HG02884 (cell line): ENCODE data around the gene PFN2.
"Not testable (repeated sequence)": the region's sequence is repeated elsewhere in the genome, so short reads cannot be mapped to it uniquely, and the experiment has no call there.

Experiments used
- ATAC-seq: cut with Tn5 transposase; IDR thresholded peaks from one replicate; pipeline ENCODE4 v1.9.1; 2021; ENCODE audit warnings: mild to moderate bottlenecking, moderate library complexity; ENCODE audit not compliant: unreplicated experiment

PFN2 gene

DNA sequence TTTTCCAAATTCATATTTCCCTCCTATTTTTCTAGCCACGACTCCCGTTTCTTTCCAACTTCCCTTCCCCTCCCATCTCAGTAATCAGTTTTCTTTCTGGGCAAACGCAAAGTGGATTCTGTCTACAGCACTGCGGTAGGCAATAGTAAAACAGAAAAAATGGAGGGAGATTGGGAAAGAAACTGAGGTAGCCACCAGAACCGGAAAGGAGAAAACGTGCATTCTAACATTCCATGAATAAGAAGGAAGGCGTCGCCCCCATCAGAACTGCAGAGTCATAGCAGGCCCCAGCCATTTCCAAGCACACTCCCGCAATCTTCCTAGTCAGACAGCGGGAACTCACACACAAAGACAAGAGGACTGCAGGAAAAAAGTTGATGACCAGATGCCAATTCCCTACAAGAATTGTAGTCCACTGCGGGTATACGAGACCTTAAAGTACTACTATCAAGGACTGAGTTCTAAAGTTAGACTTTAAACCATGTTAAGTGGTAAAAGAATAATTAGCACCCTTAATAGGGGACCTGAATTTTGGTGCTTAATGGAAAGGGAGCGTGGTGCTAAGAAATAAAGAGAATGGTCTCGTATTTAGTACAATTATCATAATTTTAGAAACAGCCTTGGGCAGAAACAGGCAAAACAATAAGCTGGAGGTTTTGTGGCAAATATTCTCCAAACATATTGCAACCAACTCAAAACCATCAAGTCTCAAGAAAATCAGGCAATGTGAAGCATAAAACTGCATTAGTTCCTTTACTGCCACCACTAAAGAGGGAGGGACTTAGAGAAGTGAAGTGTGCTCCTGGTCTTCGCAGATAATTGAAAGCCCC lies 1.4 kb downstream of the PFN2 start:
- ATAC-seq: peak; percentile 0

DNA sequence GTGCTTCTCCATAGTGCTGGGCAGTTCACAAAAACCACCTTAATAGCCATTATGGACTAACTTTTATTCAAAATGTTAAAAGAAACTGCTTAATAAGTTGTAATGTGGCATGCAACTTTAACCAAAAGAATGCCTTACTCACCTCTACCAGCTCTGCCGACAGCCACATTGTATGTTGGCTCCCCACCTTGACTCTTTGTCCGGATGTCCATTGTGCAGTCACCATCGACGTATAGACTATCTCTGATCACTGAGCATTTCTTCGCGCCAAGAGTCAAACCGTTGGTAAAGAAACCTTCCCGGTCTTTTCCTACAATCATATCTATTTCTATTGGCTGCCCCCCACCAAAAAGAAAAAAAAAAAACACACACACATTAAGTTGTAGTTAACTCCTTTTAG lies 2.5 kb downstream of the PFN2 start:
- no peak for ATAC-seq

DNA sequence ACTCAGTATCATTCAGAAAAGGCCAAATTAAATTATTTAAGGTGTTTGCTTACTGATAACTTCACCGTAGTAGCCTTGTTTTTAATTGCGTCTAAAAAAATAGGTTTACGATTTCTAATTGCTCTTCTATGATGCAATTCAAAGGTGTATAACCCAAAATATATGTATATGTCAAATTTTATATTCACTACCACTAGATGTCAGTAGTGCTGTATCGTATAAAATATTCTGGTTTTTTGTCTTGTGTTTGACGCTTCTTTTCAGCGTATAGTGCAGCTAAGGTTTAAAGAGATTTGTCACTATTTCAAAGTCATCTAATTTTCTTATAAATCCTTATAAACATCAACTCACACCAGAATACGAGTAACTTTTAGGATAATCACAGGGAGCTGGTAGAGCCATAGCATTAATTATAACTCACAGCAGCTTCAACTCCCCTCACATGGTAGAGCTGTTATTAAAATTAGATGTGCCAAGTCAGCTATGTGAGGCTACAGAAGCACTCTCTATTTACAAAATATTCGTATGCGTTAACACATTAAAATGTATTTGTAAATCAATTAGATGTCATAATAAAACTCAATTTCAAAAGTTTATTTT lies 3.5 kb downstream of the PFN2 start:
- ATAC-seq: no peak

DNA sequence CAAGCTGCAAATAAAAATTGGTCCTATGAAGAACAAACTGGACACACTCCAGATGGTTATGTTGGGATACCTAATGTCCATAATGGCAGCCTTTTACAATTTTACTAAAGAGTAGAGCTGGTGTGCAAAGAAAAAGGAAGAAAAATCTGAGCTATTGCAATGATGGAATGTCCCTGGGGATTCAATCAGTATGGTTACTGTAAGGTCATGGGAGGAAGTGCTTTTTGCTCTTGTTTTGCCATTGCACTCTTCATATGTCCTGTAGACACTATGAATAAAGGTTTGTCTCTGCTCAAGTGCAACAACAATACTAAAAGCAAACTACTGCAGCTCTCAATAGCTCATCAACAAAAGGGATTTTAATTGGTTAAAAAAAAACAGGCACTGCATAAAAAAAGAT lies 5.4 kb downstream of the PFN2 start:
- no peak for ATAC-seq

DNA sequence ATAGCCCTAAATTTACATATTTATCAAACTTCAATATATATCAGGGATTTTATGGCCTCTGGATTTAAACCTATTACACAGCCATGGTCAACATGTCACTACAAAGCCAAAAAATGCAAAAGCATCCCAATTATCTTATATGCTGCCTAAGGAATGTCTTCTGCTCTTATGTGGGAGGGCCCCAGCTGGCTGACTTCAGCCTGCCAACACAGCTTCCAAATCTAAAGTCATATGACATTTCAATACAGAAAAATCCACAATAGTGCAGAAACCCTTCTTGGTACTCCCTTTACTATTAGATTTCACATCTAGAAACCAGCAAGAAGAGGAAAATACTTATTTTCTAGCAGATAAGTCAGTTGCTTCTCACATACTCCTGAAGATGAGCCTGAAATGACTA lies 6.4 kb downstream of the PFN2 start:
- no peak for ATAC-seq

DNA sequence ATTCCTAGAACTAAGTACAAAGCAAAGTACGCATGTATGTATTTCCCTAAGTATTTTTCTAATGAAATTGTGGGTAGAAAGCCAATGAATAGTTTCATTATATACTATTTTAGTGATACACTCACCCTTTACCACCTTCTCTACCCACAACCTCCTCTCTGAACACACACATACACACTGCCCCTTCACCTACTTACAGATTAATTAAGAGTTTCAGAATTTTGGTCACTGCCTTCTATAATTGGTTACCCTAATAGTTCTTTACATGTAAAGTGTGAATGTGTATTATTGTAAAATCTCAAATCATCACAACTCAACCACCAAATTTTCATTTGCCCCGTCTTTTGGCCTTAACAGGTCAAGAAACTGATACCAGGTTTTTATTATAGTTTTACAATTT lies 7.2 kb downstream of the PFN2 start:
- ATAC-seq: no peak

DNA sequence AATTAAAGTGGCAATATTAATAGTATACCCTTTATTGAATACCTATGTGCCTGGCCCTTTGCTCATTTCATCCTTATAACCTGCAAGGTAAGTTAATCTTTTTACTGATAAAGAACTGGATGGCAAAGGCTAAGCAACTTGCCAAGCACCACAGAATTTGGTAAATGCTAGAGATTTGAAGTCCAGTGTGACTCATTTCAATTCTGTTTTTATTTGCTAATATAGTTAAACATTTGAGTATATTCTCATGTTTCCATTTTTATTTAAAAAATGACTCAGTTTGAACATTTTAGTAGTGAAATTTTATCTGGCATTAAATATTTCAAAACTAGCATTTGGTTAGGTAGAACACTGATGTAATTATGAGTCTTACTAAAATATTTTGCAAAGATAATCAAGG lies 11.3 kb downstream of the PFN2 start:
- no peak for ATAC-seq

DNA sequence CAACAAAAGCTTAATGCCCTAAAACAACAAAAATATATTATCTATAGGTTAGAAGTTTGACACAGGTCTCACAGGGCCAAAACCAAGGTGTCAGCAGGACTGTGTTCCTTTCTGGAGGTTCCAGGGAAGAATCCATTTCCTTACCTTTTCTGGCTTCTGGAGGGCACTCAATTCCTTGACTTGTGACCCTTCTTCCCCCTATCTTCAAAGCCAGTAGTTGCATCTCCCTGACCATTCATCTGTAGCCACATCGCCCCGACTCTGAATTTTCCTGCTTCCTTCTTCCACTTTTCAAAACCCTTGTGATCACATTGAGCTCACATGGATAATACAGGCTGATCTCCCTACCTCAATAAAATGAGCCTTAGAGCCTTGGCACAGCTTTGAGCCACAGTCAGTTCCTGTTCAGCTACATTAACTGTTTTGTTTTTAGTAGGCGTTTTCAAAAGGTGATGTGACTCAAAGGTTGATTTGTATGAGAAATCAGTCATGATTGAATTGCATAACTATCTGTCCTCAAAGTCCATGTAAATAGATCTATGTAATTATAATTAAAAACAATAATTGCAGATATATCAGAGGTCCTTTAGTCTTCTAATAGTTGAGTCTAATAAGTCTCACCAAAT lies 12.4 kb downstream of the PFN2 start:
- no peak for ATAC-seq

DNA sequence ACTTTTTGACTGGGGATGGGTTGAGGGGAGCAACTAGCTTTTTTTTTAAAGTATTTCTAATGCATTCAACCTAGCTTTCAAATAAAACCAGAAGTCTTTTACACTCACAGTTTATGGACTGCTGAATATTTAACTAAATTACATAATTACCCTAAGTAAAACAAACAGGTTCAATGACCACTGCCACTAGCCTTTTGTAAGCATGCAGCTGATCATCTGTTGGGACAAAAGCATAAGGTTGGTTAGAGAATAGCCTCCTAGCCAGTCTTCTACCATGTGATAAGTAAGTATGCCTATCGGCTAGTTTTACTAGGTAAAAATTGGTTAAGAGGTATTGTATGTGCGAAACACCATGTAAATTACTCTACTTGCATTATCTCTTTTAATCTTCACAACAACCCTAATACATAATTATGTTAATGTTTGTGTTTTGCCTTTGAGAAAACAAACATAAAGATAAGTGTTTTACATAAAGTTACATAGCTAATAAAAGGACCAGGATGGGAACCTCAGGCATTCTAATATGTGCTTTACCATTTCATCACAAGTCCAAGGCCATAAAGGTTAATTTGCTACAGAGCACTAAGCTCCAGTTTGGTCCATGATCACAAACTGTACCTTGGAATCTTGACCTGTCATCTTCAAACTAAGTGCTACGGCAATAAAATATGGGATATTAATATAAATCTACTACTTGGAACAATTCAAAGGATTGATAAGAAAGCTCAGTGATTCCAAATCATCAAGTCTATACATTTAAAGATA lies 13.2 kb downstream of the PFN2 start:
- ATAC-seq: no peak

DNA sequence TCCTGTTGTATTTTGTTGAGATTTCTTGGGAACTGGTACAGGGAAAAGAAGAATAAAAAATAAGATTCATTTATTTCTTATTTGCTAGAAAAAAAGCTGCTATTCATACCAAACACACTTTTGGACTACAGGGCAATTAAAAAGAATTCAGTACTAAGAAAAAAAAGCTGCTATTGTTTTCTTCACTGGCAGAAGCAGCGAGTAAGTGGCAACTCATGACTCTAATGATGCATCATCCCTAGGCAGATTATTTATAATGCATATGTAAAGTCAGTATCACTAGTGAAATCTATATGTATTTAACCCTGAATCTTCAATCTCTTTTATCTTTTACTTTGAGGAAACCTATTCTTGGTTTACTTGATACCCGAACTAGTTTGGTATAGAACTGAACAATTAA lies 15.2 kb downstream of the PFN2 start:
- ATAC-seq: no peak

DNA sequence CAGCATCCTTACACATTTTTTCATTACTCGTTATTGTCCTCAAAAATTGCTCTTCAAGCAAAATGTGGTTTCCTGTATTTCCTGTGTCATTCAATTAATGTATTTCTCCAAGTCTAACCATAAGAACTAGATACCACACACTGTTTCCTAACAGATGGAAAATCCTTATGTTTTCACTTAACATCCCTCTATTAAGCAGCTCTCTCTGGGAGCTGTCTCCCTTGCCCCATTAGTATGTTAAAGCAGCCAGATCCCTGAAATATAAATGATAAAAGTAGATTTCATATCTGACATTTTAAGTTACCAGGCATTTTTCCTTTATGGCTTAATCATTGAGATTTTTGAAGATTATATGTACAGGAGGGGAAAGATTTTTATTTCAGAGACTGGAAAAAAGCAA lies 15.9 kb downstream of the PFN2 start:
- no peak for ATAC-seq

DNA sequence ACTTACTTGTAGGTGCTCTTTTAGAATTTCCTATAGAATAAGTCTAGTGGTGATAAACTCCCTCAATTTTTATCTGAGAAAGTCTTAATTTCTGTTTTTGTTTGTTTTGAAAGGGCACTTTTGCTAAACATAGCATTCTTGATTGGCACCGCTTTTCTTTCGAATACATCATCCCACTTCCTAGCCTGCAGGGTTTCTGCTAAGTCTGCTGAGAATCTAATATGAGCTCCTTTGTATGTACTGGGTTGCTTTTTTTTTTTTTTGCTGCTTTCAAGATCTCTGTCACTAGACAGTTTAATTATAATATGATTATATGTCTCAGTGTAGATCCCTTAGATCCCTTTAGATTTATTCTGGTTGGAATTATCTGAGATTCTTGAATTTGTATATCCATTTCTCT lies 21.5 kb downstream of the PFN2 start:
- no peak for ATAC-seq

DNA sequence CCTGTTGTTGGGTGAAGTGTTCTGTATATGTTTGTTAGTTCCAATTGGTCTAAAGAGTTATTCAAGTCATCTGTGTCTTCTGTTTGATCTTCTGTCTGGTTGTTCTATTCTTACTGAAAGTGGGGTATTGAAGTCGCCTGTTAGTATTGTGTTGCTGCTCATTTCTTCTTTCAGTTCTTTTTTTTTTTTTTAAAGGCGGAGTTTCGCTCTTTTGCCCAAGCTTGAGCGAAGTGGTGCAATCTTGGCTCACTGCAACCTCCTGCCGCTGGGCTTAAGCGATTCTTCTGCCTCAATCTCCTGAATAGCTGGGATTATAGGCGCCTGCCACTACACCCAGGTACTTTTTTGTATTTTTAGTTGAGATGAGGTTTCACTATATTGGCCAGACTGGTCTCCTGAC lies 23.5 kb downstream of the PFN2 start:
- ATAC-seq: no peak

DNA sequence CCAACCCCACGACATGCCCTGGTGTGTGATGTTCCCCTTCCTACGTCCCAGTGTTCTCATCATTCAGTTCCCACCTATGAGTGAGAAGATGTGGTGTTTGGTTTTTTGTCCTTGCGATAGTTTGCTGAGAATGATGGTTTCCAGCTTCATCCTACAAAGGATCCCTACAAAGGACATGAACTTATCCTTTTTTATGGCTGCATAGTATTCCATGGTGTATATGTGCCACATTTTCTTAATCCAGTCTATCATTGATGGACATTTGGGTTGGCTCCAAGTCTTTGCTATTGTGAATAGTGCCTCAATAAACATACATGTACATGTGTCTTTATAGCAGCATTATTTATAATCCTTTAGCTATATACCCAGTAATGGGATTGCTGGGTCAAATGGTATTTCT lies 26.7 kb downstream of the PFN2 start:
- not testable (repeated sequence) for ATAC-seq

DNA sequence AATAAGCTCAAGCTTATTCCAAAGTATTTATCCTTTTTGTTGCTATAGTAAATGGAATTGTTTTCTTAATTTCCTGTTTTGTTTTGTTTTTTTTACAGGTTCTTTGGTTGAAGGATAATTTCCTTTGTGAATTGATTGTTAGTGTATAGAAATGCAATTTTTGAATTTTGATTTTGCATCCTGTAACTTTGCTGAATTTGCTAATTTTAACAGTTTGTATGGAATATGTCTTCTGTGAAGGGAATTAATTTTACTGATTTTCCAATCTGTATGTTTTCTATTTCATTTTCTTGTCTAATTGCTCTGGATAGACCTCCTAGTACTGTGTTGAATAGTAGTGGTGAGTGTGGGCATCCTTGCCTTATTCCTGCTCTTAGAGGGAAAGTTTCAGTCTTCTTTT lies 28.3 kb downstream of the PFN2 start:
- no peak for ATAC-seq

DNA sequence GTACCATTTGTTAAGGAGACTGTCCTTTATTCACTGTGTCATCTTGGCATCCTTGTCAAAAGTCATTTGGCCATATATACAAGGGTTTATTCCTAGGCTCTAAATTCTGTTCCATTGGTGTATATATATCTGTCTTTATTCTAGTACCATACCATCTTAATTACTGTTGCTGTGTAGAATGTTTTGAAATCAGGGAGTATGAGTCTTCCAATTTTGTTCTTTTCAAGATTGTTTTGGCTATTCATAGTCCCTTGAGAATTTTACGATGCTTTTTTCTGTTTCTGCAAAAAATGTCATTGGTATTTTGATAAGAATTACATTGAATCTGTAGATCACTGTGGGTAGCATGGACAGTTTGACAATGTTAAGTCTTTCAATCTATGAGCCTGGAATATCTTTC lies 28.7 kb downstream of the PFN2 start:
- no peak for ATAC-seq

DNA sequence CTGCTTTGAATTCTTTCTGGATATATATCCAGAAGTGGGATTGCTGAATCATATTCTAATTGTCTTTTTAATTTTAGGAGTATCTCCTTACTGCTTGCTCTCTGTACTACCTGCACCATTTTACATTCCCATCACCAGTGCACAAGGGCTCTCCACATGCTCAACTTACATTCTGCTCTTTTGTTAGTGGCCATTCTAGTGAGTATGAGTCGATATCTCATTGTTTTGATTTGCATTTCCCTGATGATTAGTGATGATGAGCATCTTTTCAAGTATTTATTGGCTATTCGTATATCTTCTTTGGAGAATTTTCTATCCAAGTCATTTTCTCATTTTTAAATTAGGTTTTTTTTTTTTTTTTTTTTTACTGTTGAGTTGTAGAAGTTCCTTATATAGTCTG lies 29.5 kb downstream of the PFN2 start:
- no peak for ATAC-seq

DNA sequence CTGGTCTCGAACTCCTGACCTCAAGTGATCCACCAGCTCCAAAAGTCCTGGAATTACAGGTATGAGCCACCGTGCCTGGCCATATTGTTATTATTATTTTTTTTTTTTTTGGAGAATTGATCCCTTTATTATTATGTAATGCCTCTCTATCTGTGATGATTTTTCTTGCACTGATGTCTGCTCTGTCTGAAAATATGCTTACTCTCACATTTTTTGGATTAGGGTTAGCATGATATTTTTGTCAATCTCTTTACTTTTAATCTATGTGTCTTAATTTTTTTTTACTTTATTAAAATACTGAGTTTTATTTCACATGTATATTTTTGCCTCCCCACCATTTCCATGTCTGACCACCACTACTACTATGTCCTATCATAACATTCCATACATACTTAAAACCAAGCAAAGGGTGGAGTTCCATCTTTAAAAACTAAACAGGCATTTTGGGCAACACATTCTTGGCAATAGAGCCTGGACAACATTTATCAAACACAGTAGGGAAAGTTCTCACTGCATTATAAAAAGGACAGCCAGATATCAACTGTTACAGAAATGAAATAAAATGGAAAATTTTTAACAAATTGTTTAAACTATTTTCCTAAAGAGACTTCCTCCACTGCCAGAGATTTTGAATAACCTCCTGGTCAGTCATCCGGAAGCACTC lies 32.2 kb downstream of the PFN2 start:
- not testable (repeated sequence) for ATAC-seq

DNA sequence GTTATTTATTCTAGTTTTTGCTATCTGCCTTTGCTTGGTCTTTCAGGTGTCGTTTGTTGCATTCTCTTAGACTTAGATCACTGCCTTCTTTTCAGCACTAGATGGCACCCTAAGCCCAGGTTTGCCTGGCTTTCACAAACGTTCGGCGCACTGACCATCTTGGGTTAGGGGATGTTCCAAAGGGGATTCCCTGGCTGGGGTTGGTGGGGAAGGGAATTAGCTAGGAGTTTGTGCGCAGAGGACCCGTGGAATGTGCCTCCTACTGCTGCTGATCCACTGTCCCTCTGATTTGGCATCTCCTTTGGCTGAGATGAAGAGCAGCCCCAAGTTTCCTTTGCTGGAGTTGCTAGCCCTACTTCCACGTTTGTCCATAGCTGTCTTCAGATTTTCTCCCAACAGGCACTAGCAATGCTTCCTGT lies 33.9 kb downstream of the PFN2 start:
- ATAC-seq: peak; percentile 73

DNA sequence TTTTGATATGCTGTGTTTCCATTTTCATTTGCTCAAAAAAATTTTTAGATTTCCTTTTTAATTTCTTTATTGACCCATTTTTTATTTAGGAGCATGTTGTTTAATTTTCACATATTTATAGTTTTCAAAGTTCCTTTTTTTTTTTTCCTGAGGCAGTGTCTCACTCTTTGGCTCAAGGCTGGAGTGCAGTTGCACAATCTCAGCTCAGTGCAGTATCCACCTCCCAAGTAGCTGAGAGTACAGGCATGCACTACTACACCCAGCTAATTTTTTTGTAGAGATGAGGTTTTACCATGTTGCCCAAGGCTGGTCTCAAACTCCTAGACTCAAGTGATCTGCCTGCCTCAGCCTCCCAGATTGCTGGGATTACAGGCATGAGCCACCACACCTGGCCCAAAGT lies 36.2 kb downstream of the PFN2 start:
- no peak for ATAC-seq

DNA sequence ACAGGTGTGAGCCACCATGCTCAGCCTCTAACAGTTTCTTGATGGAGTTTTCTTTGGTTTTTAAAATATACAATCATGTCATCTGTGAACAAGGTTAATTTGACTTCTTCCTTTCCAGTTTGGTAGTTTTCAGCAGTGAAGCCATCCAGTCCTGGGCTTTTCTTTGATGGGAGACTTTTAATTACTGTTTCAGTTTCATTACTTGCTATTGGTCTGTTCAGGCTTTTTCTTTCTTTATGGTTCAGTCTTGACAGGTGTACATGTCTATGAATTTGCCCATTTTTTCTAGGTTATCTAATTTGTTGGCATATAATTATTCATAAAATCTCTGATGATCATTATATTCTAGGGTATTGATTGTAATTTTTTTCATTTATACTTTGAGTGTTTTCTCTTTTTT lies 36.8 kb downstream of the PFN2 start:
- no peak for ATAC-seq
